Parathyroid adenoma (tissue), 2 donors: ENCODE data around the gene DSCAML1.

Experiments used
- H2AFZ ChIP-seq: fragments of 300-600 bp; sonication (generic); one replicate; pipeline ENCODE4 v1.7.0; 2017; ENCODE audit warnings: antibody characterized with exemption, mild to moderate bottlenecking
- H3K27ac ChIP-seq: fragments of 300-600 bp; sonication (generic); one replicate; pipeline ENCODE4 v1.7.0; 2017
- H3K27me3 ChIP-seq: fragments of 300-600 bp; sonication (generic); one replicate; pipeline ENCODE4 v1.7.0; 2017; ENCODE audit warnings: low read length; ENCODE audit not compliant: control insufficient read depth, insufficient read depth
- H3K36me3 ChIP-seq: fragments of 300-600 bp; sonication (generic); one replicate; pipeline ENCODE4 v1.7.0; 2017; ENCODE audit warnings: low read length; ENCODE audit not compliant: control insufficient read depth, insufficient read depth
- H3K4me1 ChIP-seq: fragments of 300-600 bp; sonication (generic); one replicate; pipeline ENCODE4 v1.7.0; 2017; ENCODE audit warnings: control low read depth
- H3K4me2 ChIP-seq: fragments of 300-600 bp; sonication (generic); one replicate; pipeline ENCODE4 v1.7.0; 2017; ENCODE audit warnings: low read length
- H3K4me3 ChIP-seq: fragments of 300-600 bp; sonication (generic); one replicate; pipeline ENCODE4 v1.7.0; 2017; ENCODE audit warnings: low read depth, low read length
- H3K79me2 ChIP-seq: fragments of 300-600 bp; sonication (generic); one replicate; pipeline ENCODE4 v1.7.0; 2017; ENCODE audit warnings: control low read depth
- H3K9ac ChIP-seq: fragments of 300-600 bp; sonication (generic); one replicate; pipeline ENCODE4 v1.7.0; 2017; ENCODE audit warnings: mild to moderate bottlenecking
- H3K9me3 ChIP-seq: fragments of 300-600 bp; sonication (generic); one replicate; pipeline ENCODE4 v1.7.0; 2017; ENCODE audit warnings: low read length; ENCODE audit not compliant: control insufficient read depth
- CTCF ChIP-seq: fragments of 300-600 bp; sonication (generic); IDR thresholded peaks from one replicate; pipeline ENCODE4 v1.7.0; 2017; ENCODE audit warnings: antibody characterized with exemption, mild to moderate bottlenecking
- donor health status: primary hyperparathyroidism.

The DSCAML1 gene

DNA sequence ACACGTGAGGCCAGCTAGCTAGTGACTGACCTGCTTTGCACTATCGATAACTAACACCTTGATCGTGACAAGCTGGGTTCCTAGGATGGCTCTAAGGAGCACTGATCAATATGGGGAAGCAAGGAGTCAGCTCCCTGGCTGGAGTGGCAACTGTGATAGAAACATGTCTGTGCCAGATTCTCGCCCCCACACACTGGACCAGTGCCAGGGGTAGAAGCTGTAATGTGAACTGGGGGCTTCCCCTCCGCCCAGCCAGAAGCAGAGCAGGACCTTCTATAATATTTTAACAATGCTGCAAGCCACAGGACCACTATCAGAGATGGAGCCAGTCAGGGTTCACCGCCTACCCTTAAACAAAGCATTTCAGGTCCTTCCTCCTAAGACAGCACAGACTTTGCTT is 96.5 kb downstream of the DSCAML1 start:
- Histone ChIP-seq H3K9ac (no peak overlapping the region), H3K4me2 (no peak overlapping the region), H3K4me3 (no peak overlapping the region), H3K36me3 (no peaks in the 10 kb centered on the region), H3K79me2 (no peaks in the 10 kb centered on the region), H2AFZ (no peak overlapping the region), H3K27me3 (no peaks in the 10 kb centered on the region), H3K27ac (no peak overlapping the region), H3K4me1 (no peaks in the 10 kb centered on the region), H3K9me3 (no peaks in the 10 kb centered on the region)
- TF ChIP-seq CTCF = no peak

- Histone ChIP-seq H3K27me3 (no peaks in the 10 kb centered on the region), H3K4me1 (no peaks in the 10 kb centered on the region), H3K79me2 (no peaks in the 10 kb centered on the region), H3K4me2 (no peak overlapping the region), H3K36me3 (no peaks in the 10 kb centered on the region), H3K4me3 (no peak overlapping the region), H3K9me3 (no peaks in the 10 kb centered on the region), H2AFZ (no peak overlapping the region), H3K9ac (no peak overlapping the region), H3K27ac (no peak overlapping the region)
- TF ChIP-seq CTCF = no peak
Measured at GRCh38 chr11:117697319-117697718, 99.7 kb downstream of the DSCAML1 start.

GRCh38 chr11:117696540-117696939 is 100.5 kb downstream of the DSCAML1 start:
- H3K27ac ChIP-seq = no peak overlapping the region
- no peak for TF ChIP-seq CTCF
- no peak overlapping the region for H3K9ac ChIP-seq

DNA sequence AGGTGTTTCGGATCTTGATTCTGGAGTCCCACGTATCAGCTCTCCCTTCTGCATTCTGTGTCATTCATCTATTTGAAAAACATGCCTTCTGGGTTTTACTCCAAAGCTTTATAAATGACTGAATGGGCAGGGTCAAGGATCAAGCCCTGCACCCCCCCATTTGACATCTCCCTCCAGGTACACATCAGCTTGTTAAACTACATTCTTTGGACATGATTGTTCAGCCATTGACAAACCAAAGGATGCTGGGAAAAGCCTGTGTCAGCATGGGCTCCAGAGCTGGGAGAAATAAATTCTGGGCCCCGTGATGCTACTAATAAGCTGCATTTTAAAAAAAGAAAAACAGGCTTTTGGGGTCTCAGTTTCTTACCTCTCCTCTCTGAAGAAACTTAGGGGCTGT is 103.7 kb downstream of the DSCAML1 start:
- H3K79me2 ChIP-seq = no peaks in the 10 kb centered on the region
- no peaks in the 10 kb centered on the region for H3K27me3 ChIP-seq
- H3K36me3 ChIP-seq = no peaks in the 10 kb centered on the region
- H3K9me3 ChIP-seq = no peaks in the 10 kb centered on the region
- no peak overlapping the region for H3K27ac ChIP-seq
- H3K4me3 ChIP-seq = no peak overlapping the region
- H2AFZ ChIP-seq = no peak overlapping the region
- no peak overlapping the region for H3K4me2 ChIP-seq
- no peak overlapping the region for H3K9ac ChIP-seq
- H3K4me1 ChIP-seq = no peaks in the 10 kb centered on the region
- no peak for TF ChIP-seq CTCF

More at GRCh38 chr11:117696540-117696939, 100.5 kb downstream of the DSCAML1 start:
- Histone ChIP-seq H3K79me2 (no peaks in the 10 kb centered on the region), H3K36me3 (no peaks in the 10 kb centered on the region), H2AFZ (no peak overlapping the region), H3K4me1 (no peaks in the 10 kb centered on the region), H3K27me3 (no peaks in the 10 kb centered on the region), H3K4me2 (no peak overlapping the region), H3K9me3 (no peaks in the 10 kb centered on the region), H3K4me3 (no peak overlapping the region)

GRCh38 chr11:117691516-117691915 is 105.5 kb downstream of the DSCAML1 start:
- Histone ChIP-seq H3K4me3 (no peak overlapping the region), H3K4me1 (no peaks in the 10 kb centered on the region), H3K9ac (no peak overlapping the region), H3K27me3 (no peaks in the 10 kb centered on the region), H3K9me3 (no peaks in the 10 kb centered on the region), H3K27ac (no peak overlapping the region), H3K36me3 (no peaks in the 10 kb centered on the region), H2AFZ (no peak overlapping the region), H3K79me2 (no peaks in the 10 kb centered on the region), H3K4me2 (no peak overlapping the region)
- no peak for TF ChIP-seq CTCF
